HepG2 (cell line): ENCODE data around the gene ACSF3. TPM values are rescaled to one million over a fixed set of nuclear protein-coding genes. Genes with fewer than 3 reads are reported as not detected.

ENCODE experiments used
- ATAC-seq: fragments of 200-7000 bp; cut with Tn5 transposase; 3 replicates; pipeline ENCODE4 v1.9.1; 2020; ENCODE audit warnings: mild to moderate bottlenecking, moderate library complexity
- Bru-seq: library from RNA; stranded (reverse); fragments of 400-500 nt; gene quantifications from one replicate; lab custom pipeline; 2021; lab: Mats Ljungman, UMichigan
- BruChase-seq, 2 experiments: library from RNA; stranded (reverse); fragments of 400-500 nt; gene quantifications; one replicate each; lab custom pipeline; 2021; lab: Mats Ljungman, UMichigan
- BruUV-seq: library from RNA; stranded (reverse); fragments of 400-500 nt; replicated peaks from 2 replicates; lab custom pipeline; 2021; lab: Mats Ljungman, UMichigan
- CTCF ChIA-PET: fragments of 300-600 bp; formaldehyde crosslinking; extraction: SDS; loops from one replicate; lab custom pipeline; 2021; ENCODE audit warnings: low total read pairs, inconsistent platforms, low intra/inter-chr PET ratio; lab: Yijun Ruan, JAX
- POLR2A ChIA-PET: fragments of 350-600 bp; sonication (Branson Sonifier 250); formaldehyde crosslinking; loops from one replicate; lab custom pipeline; 2020; ENCODE audit warnings: antibody characterized with exemption, inconsistent platforms; lab: Yijun Ruan, JAX
- DNase-seq: peaks from one replicate; pipeline ENCODE4 v3.0.0-alpha.2; 2015; ENCODE audit warnings: low spot score
- FAIRE-seq: peaks from 3 replicates; lab custom pipeline; 2011; peaks lifted over from hg19 to GRCh38; lab: Jason Lieb, UNC
- H2AFZ ChIP-seq: one replicate; pipeline ENCODE4 v1.6.1; 2011; ENCODE audit warnings: low read length, inconsistent platforms
- H3K27ac ChIP-seq: fragments of 300-600 bp; 3 replicates; pipeline ENCODE4 v1.8.0; 2011; ENCODE audit warnings: mixed run types, mild to moderate bottlenecking, mixed read lengths, low read length, inconsistent platforms; ENCODE audit not compliant: insufficient read depth; ENCODE audit errors: extremely low read length
- H3K27me3 ChIP-seq, 2 experiments: fragments of 200-600 bp in 1 of 2; 2 replicates in 1 of 2; 3 replicates in 1 of 2; pipeline versions ENCODE4 v1.6.0 to v1.8.0; 2011; ENCODE audit warnings: low read length in 2 of 2, mild to moderate bottlenecking in 2 of 2, moderate library complexity in 2 of 2, inconsistent platforms in 1 of 2; ENCODE audit not compliant: insufficient read depth in 2 of 2, control insufficient read depth in 1 of 2
- H3K36me3 ChIP-seq, 2 experiments: fragments of 200-600 bp in 1 of 2; replicated peaks in 1 of 2; 2 replicates in 1 of 2; 3 replicates in 1 of 2; pipeline versions ENCODE4 v1.5.1 to v1.8.0; 2011; ENCODE audit warnings: low read length in 2 of 2, inconsistent platforms in 1 of 2; ENCODE audit not compliant: insufficient read depth in 2 of 2, control insufficient read depth in 1 of 2
- H3K4me1 ChIP-seq: 2 replicates; pipeline ENCODE4 v1.5.1; 2012; ENCODE audit warnings: low read length, inconsistent platforms; ENCODE audit not compliant: insufficient read depth
- H3K4me2 ChIP-seq: 2 replicates; pipeline ENCODE4 v1.6.0; 2011; ENCODE audit warnings: low read depth, low read length, inconsistent platforms
- H3K4me3 ChIP-seq, 3 experiments: fragments of 200-600 bp in 1 of 3; sonication (generic), shearing (Covaris generic) in 1 of 3; replicated peaks in 1 of 3; 2 replicates each; pipeline ENCODE4 v1.5.1; 2011 to 2016; ENCODE audit warnings: low read length in 3 of 3, inconsistent platforms in 2 of 3, low read depth in 2 of 3, mild to moderate bottlenecking in 2 of 3, control low read depth in 1 of 3, mixed read lengths in 1 of 3; ENCODE audit not compliant: insufficient read depth in 1 of 3
- H3K79me2 ChIP-seq: one replicate; pipeline ENCODE4 v1.6.1; 2011; ENCODE audit warnings: low read length, inconsistent platforms; ENCODE audit not compliant: insufficient read depth
- H3K9ac ChIP-seq: 2 replicates; pipeline ENCODE4 v1.6.0; 2011; ENCODE audit warnings: mild to moderate bottlenecking, low read depth, low read length, inconsistent platforms; ENCODE audit not compliant: insufficient read depth
- H3K9me3 ChIP-seq: 2 replicates; pipeline ENCODE4 v1.5.1; 2012; ENCODE audit warnings: mild to moderate bottlenecking, low read length
- H4K20me1 ChIP-seq: 2 replicates; pipeline ENCODE4 v1.6.0; 2011; ENCODE audit warnings: inconsistent platforms, mild to moderate bottlenecking, low read length, moderate library complexity; ENCODE audit not compliant: insufficient read depth
- CHD2 ChIP-seq: IDR thresholded peaks from 2 replicates; pipeline ENCODE4 v1.6.1; 2011; ENCODE audit warnings: low read depth, low read length, improper control_type of control experiment
- HMG20A ChIP-seq: IDR thresholded peaks from 2 replicates; pipeline ENCODE4 v1.6.1; 2016; ENCODE audit warnings: borderline replicate concordance
- NR0B2 ChIP-seq: sonication (generic); formaldehyde crosslinking; IDR thresholded peaks from 2 replicates; pipeline ENCODE4 v1.4.0; 2020; ENCODE audit warnings: mild to moderate bottlenecking, missing genetic modification reagents
- RFXAP ChIP-seq: sonication (generic); formaldehyde crosslinking; IDR thresholded peaks from 2 replicates; pipeline ENCODE4 v1.4.0; 2020; ENCODE audit warnings: missing genetic modification reagents, borderline replicate concordance
- ZBTB7A ChIP-seq: sonication (generic); formaldehyde crosslinking; IDR thresholded peaks from 2 replicates; pipeline ENCODE4 v1.8.0; 2022; ENCODE audit warnings: mild to moderate bottlenecking, missing genetic modification reagents
- ZNF318 ChIP-seq: sonication (generic); formaldehyde crosslinking; IDR thresholded peaks from 2 replicates; pipeline ENCODE4 v1.4.0; 2020; ENCODE audit warnings: mild to moderate bottlenecking, missing genetic modification reagents
- ZNF546 ChIP-seq: sonication (generic); formaldehyde crosslinking; conservative IDR thresholded peaks from 2 replicates; pipeline ENCODE4 v1.8.1; 2023; ENCODE audit warnings: mild to moderate bottlenecking, missing genetic modification reagents
- ZNF768 ChIP-seq: sonication (generic); formaldehyde crosslinking; IDR thresholded peaks from 2 replicates; pipeline ENCODE4 v1.4.0; 2020; ENCODE audit warnings: missing genetic modification reagents
- WGBS: methylation state at CpG from one replicate; pipeline ENCODE4 v1.1.6; 2017; ENCODE audit warnings: low lambda C conversion rate; 5-methylcytosine and 5-hydroxymethylcytosine counted together
- in situ Hi-C: cut with HindIII; loops from 2 replicates; pipeline ENCODE4 v1.10.0; 2017; ENCODE audit warnings: low pct_unique_long_range_greater_than_20kb; ENCODE audit not compliant: extremely low pct_ligation_motif_present
- intact Hi-C: fragments of 100-400 bp; cut with micrococcal nuclease; formaldehyde crosslinking; loops from one replicate; pipeline ENCODE4 v1.10.0; 2022; ENCODE audit not compliant: unreplicated experiment
- long read RNA-seq, 2 experiments: library from RNA in 1 of 2; library from polyadenylated mRNA in 1 of 2; stranded (forward) in 1 of 2; unstranded in 1 of 2; transcript quantifications; one replicate each; pipeline ENCODE4 v2.0.0, GENCODE V29; 2019 to 2022
- polyA minus RNA-seq, 3 experiments: library from RNA; depleted of rRNA, polyadenylated mRNA; stranded (reverse); fragments of >200 nt; gene quantifications; 2 replicates each; pipeline ENCODE4 v1.2.3, GENCODE V29; 2011; ENCODE audit warnings: low replicate concordance in 1 of 3
- polyA plus RNA-seq, 8 experiments: library from polyadenylated mRNA; depleted of rRNA in 3 of 8; stranded (reverse) in 7 of 8; unstranded in 1 of 8; fragments of >200 nt; fragmentation: Illumina TruSeq in 4 of 8; extraction: Trizol in 4 of 8; gene quantifications; 2 replicates each; pipeline versions ENCODE4 v1.2.1 to v1.2.3, GENCODE V29; 2011 to 2016; ENCODE audit warnings: low read depth in 4 of 8, missing spikeins in 1 of 8, mixed read lengths in 1 of 8; ENCODE audit not compliant: insufficient read depth in 1 of 8
- total RNA-seq, 5 experiments: library from RNA; depleted of rRNA; stranded (reverse); fragments of >200 nt; fragmentation: Illumina TruSeq; extraction: Trizol; gene quantifications; 2 replicates each; pipeline ENCODE4 v1.2.3, GENCODE V29; 2016; ENCODE audit warnings: low read depth in 1 of 5

The ACSF3 gene
- total RNA-seq (2016; rRNA removed; fragmentation: Illumina TruSeq; extraction: Trizol) = 23.5 and 30.6 TPM in 2 replicates
- 13.8 and 14.5 TPM in 2 replicates for total RNA-seq (2016; cell fraction: cytosol; rRNA removed; fragmentation: Illumina TruSeq; extraction: Trizol; ENCODE audit: low read depth)
- 22.1 and 29.1 TPM in 2 replicates for total RNA-seq (2016; cell fraction: insoluble cytoplasmic fraction; rRNA removed; fragmentation: Illumina TruSeq; extraction: Trizol)
- 23.0 and 24.3 TPM in 2 replicates for total RNA-seq (2016; cell fraction: membrane; rRNA removed; fragmentation: Illumina TruSeq; extraction: Trizol)
- total RNA-seq (2016; cell fraction: nucleus; rRNA removed; fragmentation: Illumina TruSeq; extraction: Trizol) = 19.3 and 21.6 TPM in 2 replicates
- polyA plus RNA-seq (2011; rRNA removed) = 14.9 and 16.5 TPM in 2 replicates
- 11.3 and 15.5 TPM in 2 replicates for polyA plus RNA-seq (2011; cell fraction: cytosol; rRNA removed)
- 31.3 and 34.0 TPM in 2 replicates for polyA plus RNA-seq (2011; cell fraction: nucleus; rRNA removed)
- 16.6 and 17.2 TPM in 2 replicates for polyA plus RNA-seq (2012)
- polyA plus RNA-seq (2016; cell fraction: cytosol; fragmentation: Illumina TruSeq; extraction: Trizol; ENCODE audit: low read depth) = 6.9 and 9.7 TPM in 2 replicates
- polyA plus RNA-seq (2016; cell fraction: insoluble cytoplasmic fraction; fragmentation: Illumina TruSeq; extraction: Trizol; ENCODE audit: low read depth) = 21.8 and 22.0 TPM in 2 replicates
- polyA plus RNA-seq (2016; cell fraction: membrane; fragmentation: Illumina TruSeq; extraction: Trizol; ENCODE audit: low read depth) = 11.2 and 13.0 TPM in 2 replicates
- polyA plus RNA-seq (2016; cell fraction: nucleus; fragmentation: Illumina TruSeq; extraction: Trizol; ENCODE audit: insufficient read depth, low read depth) = 37.2 and 38.9 TPM in 2 replicates
- 46.7 and 47.0 TPM in 2 replicates for polyA minus RNA-seq (2011; rRNA and poly(A)+ RNA removed; ENCODE audit: low replicate concordance)
- polyA minus RNA-seq (2011; cell fraction: cytosol; rRNA and poly(A)+ RNA removed) = 22.4 and 32.0 TPM in 2 replicates
- polyA minus RNA-seq (2011; cell fraction: nucleus; rRNA and poly(A)+ RNA removed) = 35.9 and 36.8 TPM in 2 replicates
- percentile 61 among the genes with signal in this experiment for Bru-seq, nascent RNA
- BruChase-seq, experiment 1, labeled RNA remaining after a 6-hour chase = percentile 55 among the genes with signal in this experiment
- percentile 62 among the genes with signal in this experiment for BruChase-seq, experiment 2, labeled RNA remaining after a 2-hour chase
- long read RNA-seq, experiment 1, full-length matches to known transcripts = 29 of 43 reads
- long read RNA-seq, experiment 1, partial matches to known transcripts = 8 of 43 reads
- long read RNA-seq, experiment 1, other reads (novel, unspliced or antisense) = 6 of 43 reads
- long read RNA-seq, experiment 2, full-length matches to known transcripts = 34 of 63 reads
- long read RNA-seq, experiment 2, partial matches to known transcripts = 18 of 63 reads
- long read RNA-seq, experiment 2, other reads (novel, unspliced or antisense) = 11 of 63 reads

GRCh38 chr16:89093602-89094251, at the start of gene ACSF3:
Gene ACSF3 (plus strand): TSS chr16:89093852. CDS start chr16:89100682, 6,830 bp downstream.
- ATAC-seq = peak; percentile 67
- intact Hi-C loops = no loop called here
- 0 out of 2 replicates have a peak, but pooled peaks have one; percentile 68 for TF ChIP-seq ZNF546 (CRISPR knock-in tag)
- TF ChIP-seq RFXAP (CRISPR knock-in tag) = peak; percentile 89
- TF ChIP-seq ZNF318 (CRISPR knock-in tag) = peak; percentile 26; the same call in 1 of the 2 replicates
- TF ChIP-seq CHD2 = peak; percentile 18; the same call in 1 of the 2 replicates
- TF ChIP-seq ZBTB7A (CRISPR knock-in tag) = 0 out of 2 replicates have a peak, but pooled peaks have one; percentile 67
- TF ChIP-seq HMG20A (CRISPR knock-in tag) = no peak
- TF ChIP-seq NR0B2 (CRISPR knock-in tag) = peak; percentile 59; the same call in 1 of the 2 replicates
- peak; percentile 83 for TF ChIP-seq ZNF768

More at GRCh38 chr16:89093602-89094251, at the start of gene ACSF3:
- Histone ChIP-seq H4K20me1 (peaks cover 7% of the 10 kb centered on the region; the same call in 1 of the 2 replicates), H3K4me3 (peak within 1 kb of the TSS; percentile 65 to 93 (median 87)), H2AFZ (no peak within 1 kb of the TSS), H3K79me2 (peaks cover 39% of the 10 kb centered on the region), H3K27me3 (peaks cover 3 to 19% of the 10 kb centered on the region in 2 experiments; a peak in 3 of 5 replicates), H3K9me3 (no peaks in the 10 kb centered on the region), H3K36me3 (peaks cover 0 to under 1% of the 10 kb centered on the region in 2 experiments; a peak in 1 of 5 replicates), H3K27ac (peak within 1 kb of the TSS; percentile 41), H3K4me2 (peak within 1 kb of the TSS; percentile 89), H3K4me1 (peaks cover 80% of the 10 kb centered on the region), H3K9ac (peak within 1 kb of the TSS; percentile 87)
- CTCF ChIA-PET = no interaction called here
- in situ Hi-C loops = no loop called here
- DNase-seq (no peak), FAIRE-seq (no peak)
- WGBS = 25% methylated on average over 8 of the region's 110 CpGs
- POLR2A ChIA-PET = interaction anchor here (1.1 to 1.3 kb wide), 4 partner anchors 9 to 154 kb away, joined by 3 to 4 read pairs (median 3); partner anchors contain the start of gene ZNF778
- no TSS peak for BruUV-seq
